Measurements from ENCODE around the gene RICTOR.

RICTOR gene

GRCh38 chr5:38979535-38979934 lies 94.7 kb downstream of the RICTOR start:
- FAIRE-seq: no peak
- no peak for TF ChIP-seq POLR2A (IDR thresholded peaks at IDR 0.05; ENCODE audit: low read depth, low read length)
- TF ChIP-seq PAX5 (IDR thresholded peaks at IDR 0.05; ENCODE audit: insufficient read depth, low read length, severe bottlenecking): no peak
- TF ChIP-seq TAF1 (IDR thresholded peaks at IDR 0.05; ENCODE audit: low read depth, low read length): no peak
- no peak for TF ChIP-seq POU2F2 (IDR thresholded peaks at IDR 0.05; ENCODE audit: low read depth, low read length)
- TF ChIP-seq POLR2AphosphoS5 (IDR thresholded peaks at IDR 0.05; ENCODE audit: low read depth, low read length): no peak
- TF ChIP-seq SPI1 (IDR thresholded peaks at IDR 0.05; ENCODE audit: low read depth, low read length): no peak
- no peak for DNase-seq (ENCODE audit: insufficient read length, low spot score)

GRCh38 chr5:38978036-38978435 lies 96.2 kb downstream of the RICTOR start:
- FAIRE-seq (no peak), DNase-seq (ENCODE audit: insufficient read length, low spot score) (no peak)
- TF ChIP-seq POU2F2 (IDR thresholded peaks at IDR 0.05; ENCODE audit: low read depth, low read length) (no peak), POLR2AphosphoS5 (IDR thresholded peaks at IDR 0.05; ENCODE audit: low read depth, low read length) (no peak), TAF1 (IDR thresholded peaks at IDR 0.05; ENCODE audit: low read depth, low read length) (no peak), SPI1 (IDR thresholded peaks at IDR 0.05; ENCODE audit: low read depth, low read length) (no peak), POLR2A (IDR thresholded peaks at IDR 0.05; ENCODE audit: low read depth, low read length) (no peak), PAX5 (IDR thresholded peaks at IDR 0.05; ENCODE audit: insufficient read depth, low read length, severe bottlenecking) (no peak)

- DNase-seq (ENCODE audit: insufficient read length, low spot score) (no peak), FAIRE-seq (no peak)
- TF ChIP-seq POU2F2 (IDR thresholded peaks at IDR 0.05; ENCODE audit: low read depth, low read length) (no peak), TAF1 (IDR thresholded peaks at IDR 0.05; ENCODE audit: low read depth, low read length) (no peak), PAX5 (IDR thresholded peaks at IDR 0.05; ENCODE audit: insufficient read depth, low read length, severe bottlenecking) (no peak), SPI1 (IDR thresholded peaks at IDR 0.05; ENCODE audit: low read depth, low read length) (no peak), POLR2A (IDR thresholded peaks at IDR 0.05; ENCODE audit: low read depth, low read length) (no peak), POLR2AphosphoS5 (IDR thresholded peaks at IDR 0.05; ENCODE audit: low read depth, low read length) (no peak)
Measured at GRCh38 chr5:38968665-38969064, 105.5 kb downstream of the RICTOR start.

GRCh38 chr5:38961691-38962090 lies 112.5 kb downstream of the RICTOR start:
- TF ChIP-seq POLR2AphosphoS5 (IDR thresholded peaks at IDR 0.05; ENCODE audit: low read depth, low read length) (no peak), POU2F2 (IDR thresholded peaks at IDR 0.05; ENCODE audit: low read depth, low read length) (no peak), PAX5 (IDR thresholded peaks at IDR 0.05; ENCODE audit: insufficient read depth, low read length, severe bottlenecking) (no peak), TAF1 (IDR thresholded peaks at IDR 0.05; ENCODE audit: low read depth, low read length) (no peak), SPI1 (IDR thresholded peaks at IDR 0.05; ENCODE audit: low read depth, low read length) (no peak), POLR2A (IDR thresholded peaks at IDR 0.05; ENCODE audit: low read depth, low read length) (no peak)
- DNase-seq (ENCODE audit: insufficient read length, low spot score) (no peak), FAIRE-seq (no peak)

GRCh38 chr5:38953426-38954012 lies 120.7 kb downstream of the RICTOR start:
- FAIRE-seq (no peak), DNase-seq (ENCODE audit: insufficient read length, low spot score) (no peak)
- TF ChIP-seq POLR2AphosphoS5 (IDR thresholded peaks at IDR 0.05; ENCODE audit: low read depth, low read length) (no peak), TAF1 (IDR thresholded peaks at IDR 0.05; ENCODE audit: low read depth, low read length) (no peak), SPI1 (IDR thresholded peaks at IDR 0.05; ENCODE audit: low read depth, low read length) (no peak), PAX5 (IDR thresholded peaks at IDR 0.05; ENCODE audit: insufficient read depth, low read length, severe bottlenecking) (no peak), POU2F2 (IDR thresholded peaks at IDR 0.05; ENCODE audit: low read depth, low read length) (no peak), POLR2A (IDR thresholded peaks at IDR 0.05; ENCODE audit: low read depth, low read length) (no peak)

- no peak for TF ChIP-seq POLR2AphosphoS5 (IDR thresholded peaks at IDR 0.05; ENCODE audit: low read depth, low read length)
- no peak for TF ChIP-seq POU2F2 (IDR thresholded peaks at IDR 0.05; ENCODE audit: low read depth, low read length)
- TF ChIP-seq SPI1 (IDR thresholded peaks at IDR 0.05; ENCODE audit: low read depth, low read length): no peak
- TF ChIP-seq TAF1 (IDR thresholded peaks at IDR 0.05; ENCODE audit: low read depth, low read length): no peak
- no peak for TF ChIP-seq PAX5 (IDR thresholded peaks at IDR 0.05; ENCODE audit: insufficient read depth, low read length, severe bottlenecking)
- no peak for TF ChIP-seq POLR2A (IDR thresholded peaks at IDR 0.05; ENCODE audit: low read depth, low read length)
- DNase-seq (ENCODE audit: insufficient read length, low spot score): no peak
- FAIRE-seq: no peak
Measured at GRCh38 chr5:38948501-38948900, 125.7 kb downstream of the RICTOR start.

GRCh38 chr5:38944282-38944681 lies 129.9 kb downstream of the RICTOR start:
- no peak for DNase-seq (ENCODE audit: insufficient read length, low spot score)
- FAIRE-seq: no peak
- TF ChIP-seq SPI1 (IDR thresholded peaks at IDR 0.05; ENCODE audit: low read depth, low read length) (no peak), POLR2A (IDR thresholded peaks at IDR 0.05; ENCODE audit: low read depth, low read length) (no peak), TAF1 (IDR thresholded peaks at IDR 0.05; ENCODE audit: low read depth, low read length) (no peak), PAX5 (IDR thresholded peaks at IDR 0.05; ENCODE audit: insufficient read depth, low read length, severe bottlenecking) (no peak), POLR2AphosphoS5 (IDR thresholded peaks at IDR 0.05; ENCODE audit: low read depth, low read length) (no peak), POU2F2 (IDR thresholded peaks at IDR 0.05; ENCODE audit: low read depth, low read length) (no peak)

- no peak for DNase-seq (ENCODE audit: insufficient read length, low spot score)
- FAIRE-seq: no peak
- no peak for TF ChIP-seq SPI1 (IDR thresholded peaks at IDR 0.05; ENCODE audit: low read depth, low read length)
- no peak for TF ChIP-seq TAF1 (IDR thresholded peaks at IDR 0.05; ENCODE audit: low read depth, low read length)
- TF ChIP-seq POLR2A (IDR thresholded peaks at IDR 0.05; ENCODE audit: low read depth, low read length): no peak
- TF ChIP-seq POLR2AphosphoS5 (IDR thresholded peaks at IDR 0.05; ENCODE audit: low read depth, low read length): no peak
- TF ChIP-seq PAX5 (IDR thresholded peaks at IDR 0.05; ENCODE audit: insufficient read depth, low read length, severe bottlenecking): no peak
Measured at GRCh38 chr5:38941912-38942311, 132.3 kb downstream of the RICTOR start.

GRCh38 chr5:38940230-38940858 lies 133.9 kb downstream of the RICTOR start:
- FAIRE-seq (no peak), DNase-seq (ENCODE audit: insufficient read length, low spot score) (no peak)
- TF ChIP-seq POLR2A (IDR thresholded peaks at IDR 0.05; ENCODE audit: low read depth, low read length): no peak
- TF ChIP-seq SPI1 (IDR thresholded peaks at IDR 0.05; ENCODE audit: low read depth, low read length): no peak
- TF ChIP-seq TAF1 (IDR thresholded peaks at IDR 0.05; ENCODE audit: low read depth, low read length): no peak
- no peak for TF ChIP-seq PAX5 (IDR thresholded peaks at IDR 0.05; ENCODE audit: insufficient read depth, low read length, severe bottlenecking)
- no peak for TF ChIP-seq POU2F2 (IDR thresholded peaks at IDR 0.05; ENCODE audit: low read depth, low read length)
- no peak for TF ChIP-seq POLR2AphosphoS5 (IDR thresholded peaks at IDR 0.05; ENCODE audit: low read depth, low read length)
